Prostate gland (tissue), 2 donors: ENCODE measurements around the gene ENTPD8.

Source experiments
- CTCF ChIP-seq, 4 experiments: fragments of 200-600 bp in 2 of 4; fragments of 450-650 bp in 2 of 4; sonication (generic) in 2 of 4; IDR thresholded peaks; 1 replicate in 3 of 4; 2 replicates in 1 of 4; pipeline ENCODE4 v1.5.1; 2016 to 2019; ENCODE audit warnings: antibody characterized with exemption in 4 of 4, mild to moderate bottlenecking in 2 of 4, moderate library complexity in 2 of 4
- POLR2A ChIP-seq: fragments of 450-650 bp; IDR thresholded peaks from one replicate; pipeline ENCODE4 v1.6.1; 2016; ENCODE audit warnings: antibody characterized with exemption, mild to moderate bottlenecking

- TF ChIP-seq CTCF (IDR thresholded peaks at IDR 0.05): no peak
- TF ChIP-seq POLR2A: no peak
Observed at GRCh38 chr9:137411645-137412380, 29.3 kb downstream of the ENTPD8 start.
